SJSA1 (cell line): ENCODE results near the gene ANKRD2. TPM values are rescaled to one million over a fixed set of nuclear protein-coding genes. Genes with fewer than 3 reads are reported as not detected.

Source experiments
- total RNA-seq: library from RNA; depleted of rRNA; stranded (reverse); fragments of >200 nt; shearing (Covaris generic); gene quantifications from 2 replicates; pipeline ENCODE4 v1.2.3, GENCODE V29; 2014; rRNA removed

Gene ANKRD2
- total RNA-seq, 1 experiment from 2014 or later, result not detected

Other genes starting within 250 kb of the ANKRD2 start
- gene FRAT2, start 238.1 kb upstream of the ANKRD2 start, total RNA-seq, result 6.4 and 6.9 TPM in 2 replicates
- gene RRP12, start 171.4 kb upstream of the ANKRD2 start, total RNA-seq, result 25.1 and 26.4 TPM in 2 replicates
- 475 and 591 TPM in 2 replicates for gene PGAM1, start 146.6 kb upstream of the ANKRD2 start, total RNA-seq
- 59.1 and 60.1 TPM in 2 replicates for gene EXOSC1, start 126.8 kb upstream of the ANKRD2 start, total RNA-seq
- 50.1 and 57.7 TPM in 2 replicates for gene ZDHHC16, start 126.6 kb upstream of the ANKRD2 start, total RNA-seq
- gene MMS19, start 74.4 kb upstream of the ANKRD2 start, total RNA-seq, result 60.5 and 71.3 TPM in 2 replicates
- gene UBTD1, start 73.9 kb upstream of the ANKRD2 start, total RNA-seq, result 14.8 and 15.8 TPM in 2 replicates
- 0.21 TPM in 1 of 2 replicates, not detected in the other for gene HOGA1, start 11.6 kb downstream of the ANKRD2 start, total RNA-seq
- not detected in 2 replicates for gene C10orf62, start 16.9 kb downstream of the ANKRD2 start, total RNA-seq
- gene MORN4, start 60.7 kb downstream of the ANKRD2 start, total RNA-seq, result 4.4 and 6.8 TPM in 2 replicates
- 14.9 and 19.6 TPM in 2 replicates for gene PI4K2A, start 67.9 kb downstream of the ANKRD2 start, total RNA-seq
- 4.3 and 8.6 TPM in 2 replicates for gene AVPI1, start 114.5 kb downstream of the ANKRD2 start, total RNA-seq
- gene MARVELD1, start 141.0 kb downstream of the ANKRD2 start, total RNA-seq, result 30.7 and 36.5 TPM in 2 replicates
- gene ZFYVE27, start 164.3 kb downstream of the ANKRD2 start, total RNA-seq, result 20.8 and 20.9 TPM in 2 replicates
- not detected in 2 replicates for gene SFRP5, start 199.2 kb downstream of the ANKRD2 start, total RNA-seq